ENCODE measurements around the gene ARL4A.

DNA sequence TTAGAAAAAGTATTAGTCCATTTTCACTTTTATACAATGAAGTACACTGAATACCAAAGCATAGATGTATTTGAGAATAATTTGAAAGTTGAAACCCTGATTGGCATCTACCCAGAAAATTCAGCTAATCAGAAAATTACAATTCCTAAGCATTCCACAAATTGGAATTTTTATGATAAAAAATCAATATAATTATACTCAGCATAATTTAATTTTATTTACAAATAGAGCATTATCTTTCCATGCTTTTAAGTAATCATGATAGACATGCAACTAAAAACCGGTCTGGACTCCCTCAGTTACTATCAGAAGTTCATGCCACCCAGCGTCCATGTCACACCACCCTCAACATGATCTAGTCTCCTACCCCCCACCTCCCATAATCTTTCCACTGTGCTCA, 50.4 kb downstream of the ARL4A start:
- no peak for TF ChIP-seq POLR2A (IDR thresholded peaks at IDR 0.05)
- TF ChIP-seq, protein P1, sequence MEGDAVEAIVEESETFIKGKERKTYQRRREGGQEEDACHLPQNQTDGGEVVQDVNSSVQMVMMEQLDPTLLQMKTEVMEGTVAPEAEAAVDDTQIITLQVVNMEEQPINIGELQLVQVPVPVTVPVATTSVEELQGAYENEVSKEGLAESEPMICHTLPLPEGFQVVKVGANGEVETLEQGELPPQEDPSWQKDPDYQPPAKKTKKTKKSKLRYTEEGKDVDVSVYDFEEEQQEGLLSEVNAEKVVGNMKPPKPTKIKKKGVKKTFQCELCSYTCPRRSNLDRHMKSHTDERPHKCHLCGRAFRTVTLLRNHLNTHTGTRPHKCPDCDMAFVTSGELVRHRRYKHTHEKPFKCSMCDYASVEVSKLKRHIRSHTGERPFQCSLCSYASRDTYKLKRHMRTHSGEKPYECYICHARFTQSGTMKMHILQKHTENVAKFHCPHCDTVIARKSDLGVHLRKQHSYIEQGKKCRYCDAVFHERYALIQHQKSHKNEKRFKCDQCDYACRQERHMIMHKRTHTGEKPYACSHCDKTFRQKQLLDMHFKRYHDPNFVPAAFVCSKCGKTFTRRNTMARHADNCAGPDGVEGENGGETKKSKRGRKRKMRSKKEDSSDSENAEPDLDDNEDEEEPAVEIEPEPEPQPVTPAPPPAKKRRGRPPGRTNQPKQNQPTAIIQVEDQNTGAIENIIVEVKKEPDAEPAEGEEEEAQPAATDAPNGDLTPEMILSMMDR (IDR thresholded peaks at IDR 0.05), result no peak
